Hepatocyte (in vitro differentiated cells): Measurements from ENCODE around the gene RASIP1.

Experiments
- EZH2 ChIP-seq: fragments of 200-600 bp; sonication (generic); IDR thresholded peaks from 2 replicates; pipeline ENCODE4 v1.6.1; 2016; ENCODE audit warnings: antibody characterized with exemption, mild to moderate bottlenecking, borderline replicate concordance
- EZH2phosphoT487 ChIP-seq: fragments of 200-600 bp; sonication (generic); IDR thresholded peaks from one replicate; pipeline ENCODE4 v1.6.1; 2018; ENCODE audit warnings: antibody characterized with exemption, mild to moderate bottlenecking, low read depth, moderate library complexity; ENCODE audit not compliant: unreplicated experiment, severe bottlenecking
- TF ChIP-seq, protein P1 (sequence below): fragments of 200-600 bp; sonication (generic); IDR thresholded peaks from 2 replicates; pipeline ENCODE4 v1.5.1; 2016; ENCODE audit warnings: antibody characterized with exemption, mild to moderate bottlenecking; ENCODE audit not compliant: poor library complexity

- TF ChIP-seq, protein P1, sequence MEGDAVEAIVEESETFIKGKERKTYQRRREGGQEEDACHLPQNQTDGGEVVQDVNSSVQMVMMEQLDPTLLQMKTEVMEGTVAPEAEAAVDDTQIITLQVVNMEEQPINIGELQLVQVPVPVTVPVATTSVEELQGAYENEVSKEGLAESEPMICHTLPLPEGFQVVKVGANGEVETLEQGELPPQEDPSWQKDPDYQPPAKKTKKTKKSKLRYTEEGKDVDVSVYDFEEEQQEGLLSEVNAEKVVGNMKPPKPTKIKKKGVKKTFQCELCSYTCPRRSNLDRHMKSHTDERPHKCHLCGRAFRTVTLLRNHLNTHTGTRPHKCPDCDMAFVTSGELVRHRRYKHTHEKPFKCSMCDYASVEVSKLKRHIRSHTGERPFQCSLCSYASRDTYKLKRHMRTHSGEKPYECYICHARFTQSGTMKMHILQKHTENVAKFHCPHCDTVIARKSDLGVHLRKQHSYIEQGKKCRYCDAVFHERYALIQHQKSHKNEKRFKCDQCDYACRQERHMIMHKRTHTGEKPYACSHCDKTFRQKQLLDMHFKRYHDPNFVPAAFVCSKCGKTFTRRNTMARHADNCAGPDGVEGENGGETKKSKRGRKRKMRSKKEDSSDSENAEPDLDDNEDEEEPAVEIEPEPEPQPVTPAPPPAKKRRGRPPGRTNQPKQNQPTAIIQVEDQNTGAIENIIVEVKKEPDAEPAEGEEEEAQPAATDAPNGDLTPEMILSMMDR = no peak
- TF ChIP-seq EZH2phosphoT487 (no peak), EZH2 (no peak)
Measured at GRCh38 chr19:48737360-48737998, 2.9 kb downstream of the RASIP1 start.
